DMS153 treated with DMSO at 0.1 percent for 48 hours (cell line): ENCODE measurements around the gene ZNF280C.
"Not testable (repeated sequence)": the region's sequence is repeated elsewhere in the genome, so short reads cannot be mapped to it uniquely, and the experiment has no call there.

Source experiments
- DNase-seq: peaks from one replicate; lab custom pipeline; 2025; ENCODE audit not compliant: unreplicated experiment; lab: John Stamatoyannopoulos, UW

ZNF280C gene

GRCh38 chrX:130261296-130261893 is 7.3 kb downstream of the ZNF280C start:
- DNase-seq = no peak

DNA sequence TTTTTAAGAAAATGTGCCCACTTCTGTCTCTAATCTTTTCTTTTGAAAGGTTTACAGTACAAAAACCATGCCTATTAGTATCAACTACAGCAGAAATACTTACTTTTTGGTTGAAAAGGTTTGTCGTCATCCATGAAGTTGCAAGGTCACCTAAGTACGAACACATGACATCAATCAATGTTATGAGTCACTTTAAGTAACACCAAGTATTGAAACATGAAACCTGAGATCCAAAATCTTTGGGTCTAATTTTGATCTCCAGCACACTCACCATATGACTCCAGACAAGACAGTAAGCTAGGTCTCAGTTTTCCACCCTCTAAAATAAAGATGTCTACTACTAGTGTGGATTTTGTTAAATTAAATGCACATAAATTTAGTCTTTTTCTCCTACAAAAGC is 8.4 kb downstream of the ZNF280C start:
- DNase-seq = no peak

DNA sequence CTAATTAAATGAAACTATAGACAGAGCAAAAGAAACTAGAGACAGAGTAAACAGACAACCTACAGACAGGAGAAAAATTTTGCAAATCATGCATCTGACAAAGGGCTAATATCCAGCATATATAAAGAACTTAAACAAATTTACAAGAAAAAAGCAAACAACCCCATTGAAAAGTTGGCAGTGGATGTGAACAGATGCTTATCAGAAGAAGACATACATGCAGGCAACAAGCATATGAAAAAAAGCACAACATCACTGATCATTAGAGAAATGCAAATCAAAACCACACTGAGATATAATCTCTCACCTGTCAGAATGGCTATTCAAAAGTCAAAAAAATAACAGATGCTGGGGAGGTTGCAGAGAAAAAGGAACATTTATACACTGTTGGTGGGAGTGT is 14.8 kb downstream of the ZNF280C start:
- DNase-seq = no peak

DNA sequence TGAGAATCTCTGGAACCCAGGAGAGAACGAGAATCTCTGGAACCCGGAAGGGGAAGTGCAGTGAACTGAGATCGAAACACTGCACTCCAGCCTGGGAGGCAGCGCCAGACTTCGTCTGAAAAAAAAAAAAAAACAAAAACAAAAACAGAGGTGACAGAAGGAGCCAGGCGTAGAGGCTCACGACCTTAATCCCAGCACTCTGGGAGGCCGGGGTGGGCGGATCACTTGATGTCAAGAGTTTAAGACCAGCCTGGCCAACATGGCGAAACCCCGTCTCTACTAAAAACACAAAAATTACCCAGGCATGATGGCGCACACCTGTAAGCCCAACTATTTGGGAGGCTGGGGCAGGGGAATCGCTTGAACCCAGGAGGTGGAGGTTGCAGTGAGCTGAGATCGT is 17.0 kb downstream of the ZNF280C start:
- DNase-seq = no peak

DNA sequence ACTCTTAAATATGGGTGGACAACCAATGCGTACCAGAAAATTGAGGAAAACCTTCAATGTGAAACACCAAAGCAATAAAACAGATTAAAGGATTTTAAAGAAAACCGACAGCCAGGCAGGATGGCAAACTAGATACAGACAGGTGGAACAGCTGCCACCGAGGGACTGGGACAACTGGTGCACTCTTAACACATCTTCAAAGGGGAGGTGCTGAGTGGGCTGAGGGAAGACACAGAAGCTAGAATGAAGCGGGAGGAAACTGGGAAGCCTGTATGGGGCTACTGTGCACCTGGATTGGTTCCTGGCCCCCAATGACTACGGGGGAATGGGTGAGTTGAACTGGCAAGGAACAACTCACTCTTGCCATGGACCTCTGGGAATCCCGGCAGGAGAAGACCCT is 20.7 kb downstream of the ZNF280C start:
- DNase-seq = no peak

DNA sequence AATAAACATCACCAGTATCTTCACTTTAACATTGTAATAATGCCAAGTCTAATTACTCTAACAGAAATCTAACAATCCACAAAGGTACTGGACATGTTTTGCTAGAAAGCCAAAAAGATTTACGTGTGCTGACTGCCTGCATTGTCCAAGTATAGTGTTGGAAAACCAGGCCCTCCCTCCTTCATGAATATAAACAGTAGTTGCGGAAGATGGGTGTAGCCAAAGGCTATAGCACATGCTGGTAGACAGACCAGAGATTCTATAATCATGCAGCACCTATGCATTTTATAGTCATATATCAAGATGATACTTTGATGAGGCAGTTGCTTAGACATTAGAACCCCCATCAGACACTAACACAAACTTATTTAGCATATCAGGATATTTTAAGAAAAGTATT is 22.6 kb downstream of the ZNF280C start:
- no peak for DNase-seq

DNA sequence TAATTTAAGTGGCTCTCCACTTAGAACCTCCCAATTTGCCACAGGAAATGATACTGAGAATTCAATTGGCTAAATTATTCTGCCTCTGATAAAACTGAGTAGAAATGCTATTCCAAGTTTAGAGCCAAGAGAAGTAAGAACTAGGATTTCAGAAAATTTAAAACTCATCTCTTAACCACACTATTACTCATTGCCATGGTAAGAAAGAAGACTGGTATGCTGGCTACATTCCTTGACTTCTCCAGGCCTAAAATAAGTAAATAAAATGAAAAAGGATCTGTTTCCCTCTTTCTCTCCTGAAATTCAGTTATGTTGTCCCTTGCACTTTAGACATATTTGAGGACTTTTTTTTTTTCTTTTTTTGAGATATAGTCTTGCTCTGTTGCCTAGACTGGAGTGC is 23.3 kb downstream of the ZNF280C start:
- no peak for DNase-seq

GRCh38 chrX:130231184-130231583 is 37.5 kb downstream of the ZNF280C start:
- DNase-seq = not testable (repeated sequence)

- no peak for DNase-seq
These were observed 39.8 kb downstream of the ZNF280C start for GRCh38 chrX:130228871-130229270.

GRCh38 chrX:130224810-130225209 is 43.9 kb downstream of the ZNF280C start:
- DNase-seq = no peak

GRCh38 chrX:130216320-130216719 is 52.4 kb downstream of the ZNF280C start:
- DNase-seq = no peak

DNA sequence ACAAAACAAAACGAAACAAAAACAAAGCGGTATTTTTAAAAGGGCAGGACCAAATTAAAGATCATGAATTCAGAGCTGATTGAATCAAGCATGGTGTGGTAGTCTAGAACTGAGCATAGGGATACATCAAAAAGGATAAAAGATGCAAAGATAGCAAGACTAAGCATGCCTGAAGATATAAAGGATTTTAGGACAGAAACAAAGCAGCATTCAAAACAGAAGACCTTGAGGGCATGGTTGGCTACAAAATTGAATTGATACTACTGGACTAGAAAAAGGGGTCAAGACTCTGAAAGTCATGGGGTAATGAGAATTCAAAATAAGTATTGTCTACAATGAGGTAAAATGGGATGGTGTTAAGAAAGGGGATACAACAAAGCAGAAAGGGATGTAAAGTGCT is 55.3 kb downstream of the ZNF280C start:
- no peak for DNase-seq

GRCh38 chrX:130212371-130212770 is 56.3 kb downstream of the ZNF280C start:
- DNase-seq = no peak

- DNase-seq = no peak
These were observed 57.1 kb downstream of the ZNF280C start for GRCh38 chrX:130211415-130212186.

DNA sequence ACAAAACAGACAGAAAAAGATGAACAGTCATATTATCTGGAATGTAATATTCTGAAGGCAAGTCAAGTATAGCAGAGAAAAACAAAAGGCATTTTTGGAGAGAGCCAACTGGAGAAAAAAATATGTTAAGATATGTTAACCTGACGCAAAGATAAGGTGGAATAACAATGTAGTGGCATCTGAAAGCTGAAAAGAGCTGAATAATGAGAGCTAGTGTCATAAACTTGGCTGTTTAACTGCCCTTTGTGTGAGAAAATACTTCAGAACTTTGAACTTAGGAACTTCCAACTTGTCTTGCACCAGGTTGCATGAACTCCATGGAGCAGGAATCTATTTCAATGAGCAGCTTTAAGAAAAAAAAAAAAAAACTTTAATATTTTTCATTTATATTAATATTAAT is 64.1 kb downstream of the ZNF280C start:
- DNase-seq = no peak

- DNase-seq = no peak
These were observed 71.2 kb downstream of the ZNF280C start for GRCh38 chrX:130197464-130197863.

DNA sequence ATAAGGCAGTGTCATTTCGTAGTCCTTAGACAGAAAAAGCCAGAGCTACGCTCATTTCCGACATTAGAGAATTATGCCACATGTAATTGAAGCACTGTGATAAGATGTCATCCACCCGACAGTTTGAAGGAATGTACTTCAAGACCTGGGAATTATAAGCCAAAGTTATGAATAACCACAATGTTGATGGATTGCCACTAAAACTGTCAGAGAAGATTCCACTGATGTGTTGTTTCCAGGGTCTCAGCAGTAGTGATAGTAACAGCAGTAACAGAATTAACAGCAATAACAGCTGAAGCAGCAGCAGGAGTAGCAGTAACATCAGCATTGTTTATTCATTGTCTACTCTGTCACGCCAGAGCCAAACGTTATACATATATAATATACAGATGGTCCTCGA is 72.2 kb downstream of the ZNF280C start:
- DNase-seq = no peak

GRCh38 chrX:130190801-130191200 is 77.9 kb downstream of the ZNF280C start:
- DNase-seq = no peak

GRCh38 chrX:130186651-130187050 is 82.0 kb downstream of the ZNF280C start:
- no peak for DNase-seq

DNA sequence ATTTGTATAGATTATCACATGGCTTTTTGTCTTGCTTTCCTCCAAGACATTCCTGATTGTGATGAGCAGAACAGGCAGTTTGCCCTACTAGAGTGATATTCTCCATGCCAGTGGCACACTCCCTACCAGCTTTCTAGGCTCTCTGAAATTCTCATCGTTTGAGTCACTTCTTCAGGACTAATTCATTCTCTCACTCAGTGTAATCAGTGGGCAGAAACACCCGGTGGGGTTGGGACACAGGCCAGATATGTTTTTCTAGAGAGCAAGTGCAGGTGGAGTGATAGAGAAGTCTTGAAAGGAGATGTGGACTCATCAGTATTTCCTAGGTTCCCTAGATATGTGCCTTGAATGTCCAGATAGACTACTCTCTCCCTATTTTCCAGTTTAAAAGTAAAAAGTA is 83.8 kb downstream of the ZNF280C start:
- no peak for DNase-seq

- DNase-seq = no peak
These were observed 84.5 kb downstream of the ZNF280C start for GRCh38 chrX:130184168-130184567.

DNA sequence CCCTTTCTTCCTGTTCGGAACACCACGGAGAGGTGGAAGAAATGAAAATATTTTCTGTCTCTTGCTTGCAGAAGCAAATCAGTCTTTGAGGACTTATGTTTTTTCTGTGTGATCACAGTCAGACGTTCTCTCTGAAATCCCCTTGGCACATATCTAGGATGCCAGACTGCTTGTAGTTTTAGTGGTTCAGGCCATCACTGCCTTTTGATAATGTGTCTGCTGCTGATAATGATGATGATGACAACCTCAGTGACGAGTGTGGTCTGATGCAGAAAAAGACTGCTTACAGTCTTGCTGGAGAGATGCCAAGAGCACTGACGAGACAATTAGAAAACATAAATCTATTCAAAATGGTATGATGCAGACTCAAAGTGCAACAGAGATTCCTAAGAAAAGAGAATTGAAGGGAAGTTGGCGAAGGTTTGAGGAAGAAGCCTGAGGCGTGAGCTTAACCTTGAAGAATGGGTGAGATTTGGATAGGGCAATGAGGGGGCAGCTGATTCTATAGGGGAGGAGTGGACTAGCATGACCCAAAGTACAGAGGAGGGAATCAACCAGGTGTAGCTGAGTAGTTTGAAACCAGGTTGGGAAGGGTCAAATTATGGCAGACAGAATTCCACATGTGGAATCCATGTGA is 89.0 kb downstream of the ZNF280C start:
- no peak for DNase-seq
